Thyroid gland (tissue), 4 donors: Measurements from ENCODE around the gene IKBIP. TPM values are rescaled to one million over a fixed set of nuclear protein-coding genes. Genes with fewer than 3 reads are reported as not detected.
A peak's percentile ranks its signal among the peaks of the same experiment; 100 is the strongest.

ENCODE experiments used
- DNase-seq, 2 donors: peaks; one replicate each; pipeline ENCODE4 v3.0.0-alpha.2; 2019
- H3K27ac ChIP-seq, 3 donors: fragments of 200-600 bp; sonication (generic); 1 replicate in 2 of 3; 2 replicates in 1 of 3; pipeline ENCODE4 v1.5.1; 2016 to 2019; ENCODE audit warnings: mild to moderate bottlenecking in 1 of 3, moderate library complexity in 1 of 3
- H3K27me3 ChIP-seq: fragments of 200-600 bp; sonication (generic); one replicate; pipeline ENCODE4 v1.5.1; 2019
- H3K36me3 ChIP-seq, 2 donors: fragments of 200-600 bp; sonication (generic); one replicate each; pipeline ENCODE4 v1.5.1; 2016 to 2019
- H3K4me1 ChIP-seq, 2 donors: fragments of 200-600 bp; sonication (generic); one replicate each; pipeline ENCODE4 v1.5.1; 2017 to 2019
- H3K4me3 ChIP-seq, 3 donors: fragments of 200-600 bp; sonication (generic); replicated peaks in 1 of 3; 1 replicate in 2 of 3; 2 replicates in 1 of 3; pipeline ENCODE4 v1.5.1; 2016; ENCODE audit warnings: mild to moderate bottlenecking in 1 of 3
- H3K9me3 ChIP-seq: fragments of 200-600 bp; sonication (generic); one replicate; pipeline ENCODE4 v1.5.1; 2017
- POLR2A ChIP-seq, 2 donors: fragments of 450-650 bp; IDR thresholded peaks; one replicate each; pipeline ENCODE4 v1.6.1; 2017; ENCODE audit warnings: antibody characterized with exemption in 2 of 2, mild to moderate bottlenecking in 2 of 2, moderate library complexity in 1 of 2
- WGBS, 2 donors: methylation state at CpG; one replicate each; pipeline ENCODE4 v1.1.5; 2017; 5-methylcytosine and 5-hydroxymethylcytosine counted together
- intact Hi-C: fragments of 100-400 bp; cut with DNase I; formaldehyde crosslinking; loops from one replicate; pipeline ENCODE4 v1.15.1; 2023
- total RNA-seq, 4 donors: library from RNA; depleted of rRNA; stranded (reverse); fragments of >200 nt; gene quantifications; one replicate each; pipeline ENCODE4 v1.2.3, GENCODE V29; 2016
- TF ChIP-seq, protein P1 (sequence below), 6 experiments: fragments of 200-600 bp in 3 of 6; fragments of 450-650 bp in 3 of 6; sonication (generic) in 3 of 6; IDR thresholded peaks; one replicate each; pipeline ENCODE4 v1.5.1; 2016 to 2019; ENCODE audit warnings: antibody characterized with exemption in 6 of 6, mild to moderate bottlenecking in 2 of 6, inconsistent platforms in 1 of 6, moderate library complexity in 1 of 6

Gene IKBIP
- total RNA-seq = 10 to 100 TPM; 16.8 to 26.2 (median 19.0) TPM

GRCh38 chr12:98644712-98645571, at the start of gene IKBIP, which contains the start of gene APAF1:
Gene IKBIP (minus strand): TSS chr12:98644788. CDS start chr12:98644701, 87 bp downstream.
Gene APAF1 (plus strand): TSS chr12:98645290. CDS start chr12:98648360, 3,070 bp downstream.
- H3K27ac ChIP-seq = peak within 1 kb of the TSS; percentile 50 to 80 (median 79)
- WGBS, 2 donors = 0 to 1% methylated on average over 16 to 25 of the region's 91 CpGs
- TF ChIP-seq POLR2A (IDR thresholded peaks at IDR 0.05) = peak in 1 of 2 donors; percentile 88
- TF ChIP-seq, protein P1, sequence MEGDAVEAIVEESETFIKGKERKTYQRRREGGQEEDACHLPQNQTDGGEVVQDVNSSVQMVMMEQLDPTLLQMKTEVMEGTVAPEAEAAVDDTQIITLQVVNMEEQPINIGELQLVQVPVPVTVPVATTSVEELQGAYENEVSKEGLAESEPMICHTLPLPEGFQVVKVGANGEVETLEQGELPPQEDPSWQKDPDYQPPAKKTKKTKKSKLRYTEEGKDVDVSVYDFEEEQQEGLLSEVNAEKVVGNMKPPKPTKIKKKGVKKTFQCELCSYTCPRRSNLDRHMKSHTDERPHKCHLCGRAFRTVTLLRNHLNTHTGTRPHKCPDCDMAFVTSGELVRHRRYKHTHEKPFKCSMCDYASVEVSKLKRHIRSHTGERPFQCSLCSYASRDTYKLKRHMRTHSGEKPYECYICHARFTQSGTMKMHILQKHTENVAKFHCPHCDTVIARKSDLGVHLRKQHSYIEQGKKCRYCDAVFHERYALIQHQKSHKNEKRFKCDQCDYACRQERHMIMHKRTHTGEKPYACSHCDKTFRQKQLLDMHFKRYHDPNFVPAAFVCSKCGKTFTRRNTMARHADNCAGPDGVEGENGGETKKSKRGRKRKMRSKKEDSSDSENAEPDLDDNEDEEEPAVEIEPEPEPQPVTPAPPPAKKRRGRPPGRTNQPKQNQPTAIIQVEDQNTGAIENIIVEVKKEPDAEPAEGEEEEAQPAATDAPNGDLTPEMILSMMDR (IDR thresholded peaks at IDR 0.05) = no peak
- H3K4me3 ChIP-seq = peak within 1 kb of the TSS; percentile 81 to 96 (median 94)
- no peaks in the 10 kb centered on the region for H3K36me3 ChIP-seq
- peaks cover 9 to 14% of the 10 kb centered on the region in 2 donors for H3K4me1 ChIP-seq
- H3K27me3 ChIP-seq = no peaks in the 10 kb centered on the region
- intact Hi-C loops = loop anchor here (5.0 kb wide), 1 partner anchor 53 kb away; the partner anchor contains the start of gene SLC25A3
- no peaks in the 10 kb centered on the region for H3K9me3 ChIP-seq
- DNase-seq = peak; percentile 98 to 99

DNA sequence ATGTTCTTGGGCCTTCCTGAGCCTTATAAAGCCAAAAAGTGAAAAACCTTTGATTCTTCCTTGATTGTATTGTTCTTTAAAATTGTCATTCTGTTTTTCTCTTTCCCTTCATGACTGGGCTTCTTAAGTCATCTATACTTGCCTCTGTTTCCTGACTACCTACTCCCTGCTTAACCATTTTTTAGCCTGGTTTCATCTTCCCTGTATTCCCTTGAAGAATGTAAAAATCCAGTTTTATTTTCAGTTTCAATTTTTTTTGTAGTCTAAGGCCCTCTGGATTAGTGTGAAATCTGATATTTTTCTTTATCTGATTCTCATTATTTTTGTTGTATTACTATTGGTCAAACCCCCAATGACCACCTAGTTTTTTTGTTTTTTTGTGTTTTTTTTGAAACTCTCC, 46.8 kb upstream of the IKBIP start:
- Histone ChIP-seq H3K36me3 (peaks cover 0 to 9% of the 10 kb centered on the region in 2 donors), H3K9me3 (no peaks in the 10 kb centered on the region), H3K4me3 (no peak overlapping the region), H3K27ac (no peak overlapping the region), H3K27me3 (no peaks in the 10 kb centered on the region), H3K4me1 (no peaks in the 10 kb centered on the region)
- no peak for DNase-seq
- intact Hi-C loops = no loop called here
- TF ChIP-seq POLR2A (IDR thresholded peaks at IDR 0.05) = no peak
- TF ChIP-seq, protein P1 (IDR thresholded peaks at IDR 0.05) = no peak

- TF ChIP-seq POLR2A (IDR thresholded peaks at IDR 0.05) = no peak
- TF ChIP-seq, protein P1 (IDR thresholded peaks at IDR 0.05) = no peak
- peaks cover 6 to 24% of the 10 kb centered on the region in 2 donors for H3K36me3 ChIP-seq
- 91 to 92% methylated on average over 2 of the region's 2 CpGs for whole genome bisulfite sequencing, 2 donors
These were observed 42.0 kb upstream of the IKBIP start for GRCh38 chr12:98686603-98687002.

DNA sequence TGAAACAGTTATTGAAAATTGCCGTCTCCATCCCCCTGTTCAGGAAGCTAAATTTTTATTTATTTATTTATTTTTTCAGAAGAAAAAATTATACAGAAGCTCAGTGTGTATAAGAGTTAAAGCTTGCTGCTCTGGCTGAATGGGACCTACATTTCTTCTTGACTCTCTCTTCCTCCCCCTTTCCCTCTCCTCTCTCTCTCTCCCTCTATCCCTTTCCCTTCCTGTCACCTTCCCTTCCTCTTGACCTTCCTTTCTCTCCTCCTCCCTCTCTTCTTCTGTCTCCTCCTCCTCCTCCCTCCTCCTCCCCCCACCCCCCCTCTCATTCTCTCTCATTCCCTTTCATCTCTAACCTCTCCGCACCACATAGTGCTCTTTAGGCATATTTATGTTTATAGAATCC, 39.6 kb upstream of the IKBIP start:
- no peak overlapping the region for H3K27ac ChIP-seq
- H3K4me3 ChIP-seq = no peak overlapping the region
- no peaks in the 10 kb centered on the region for H3K9me3 ChIP-seq
- WGBS, 2 donors = 94 to 97% methylated on average over 2 of the region's 2 CpGs
- H3K4me1 ChIP-seq = no peaks in the 10 kb centered on the region
- intact Hi-C loops = no loop called here
- no peak for DNase-seq
- TF ChIP-seq, protein P1 (IDR thresholded peaks at IDR 0.05) = no peak
- no peak for TF ChIP-seq POLR2A (IDR thresholded peaks at IDR 0.05)
- no peaks in the 10 kb centered on the region for H3K27me3 ChIP-seq
- peaks cover 19 to 35% of the 10 kb centered on the region in 2 donors for H3K36me3 ChIP-seq

More at GRCh38 chr12:98686603-98687002, 42.0 kb upstream of the IKBIP start:
- intact Hi-C loops = no loop called here
- no peak for DNase-seq
- no peaks in the 10 kb centered on the region for H3K27me3 ChIP-seq
- H3K4me1 ChIP-seq = no peaks in the 10 kb centered on the region
- H3K4me3 ChIP-seq = no peak overlapping the region
- no peaks in the 10 kb centered on the region for H3K9me3 ChIP-seq
- H3K27ac ChIP-seq = no peak overlapping the region

DNA sequence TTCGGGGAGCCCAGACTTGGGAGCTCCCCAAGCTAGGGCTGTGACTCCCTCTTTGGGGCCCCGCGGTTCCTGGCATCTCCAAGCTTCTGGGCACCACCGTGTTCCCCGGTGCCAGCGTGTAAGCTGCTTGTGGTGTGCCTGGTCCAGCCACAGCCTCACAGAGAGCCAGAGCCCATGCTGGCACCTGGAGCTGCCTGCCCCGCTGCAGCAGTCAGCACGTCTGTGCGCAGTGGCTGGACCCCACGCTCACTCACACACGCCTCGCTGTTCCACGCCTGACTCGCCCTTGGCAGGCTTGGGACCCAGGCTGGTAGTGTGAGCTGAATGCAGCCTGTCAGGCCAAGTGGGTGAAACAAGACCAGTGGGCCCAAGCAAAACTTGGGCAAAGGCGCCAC, 35.0 kb upstream of the IKBIP start:
- Histone ChIP-seq H3K36me3 (peaks cover 14 to 37% of the 10 kb centered on the region in 2 donors), H3K4me1 (no peaks in the 10 kb centered on the region), H3K27me3 (no peaks in the 10 kb centered on the region), H3K9me3 (no peaks in the 10 kb centered on the region), H3K4me3 (no peak overlapping the region), H3K27ac (no peak overlapping the region)
- intact Hi-C loops = no loop called here
- WGBS, 2 donors = 98 to 100% methylated on average over 8 to 9 of the region's 15 CpGs
- no peak for TF ChIP-seq POLR2A (IDR thresholded peaks at IDR 0.05)
- TF ChIP-seq, protein P1 (IDR thresholded peaks at IDR 0.05) = no peak
- DNase-seq = no peak
